NCI-H82 treated with DMSO at 0.1 percent for 48 hours (cell line): ENCODE data around the gene HAPLN1.
"Not testable (repeated sequence)": the region's sequence is repeated elsewhere in the genome, so short reads cannot be mapped to it uniquely, and the experiment has no call there.

Experiments used
- DNase-seq: peaks from one replicate; lab custom pipeline; 2025; ENCODE audit not compliant: unreplicated experiment; lab: John Stamatoyannopoulos, UW

The HAPLN1 gene

DNA sequence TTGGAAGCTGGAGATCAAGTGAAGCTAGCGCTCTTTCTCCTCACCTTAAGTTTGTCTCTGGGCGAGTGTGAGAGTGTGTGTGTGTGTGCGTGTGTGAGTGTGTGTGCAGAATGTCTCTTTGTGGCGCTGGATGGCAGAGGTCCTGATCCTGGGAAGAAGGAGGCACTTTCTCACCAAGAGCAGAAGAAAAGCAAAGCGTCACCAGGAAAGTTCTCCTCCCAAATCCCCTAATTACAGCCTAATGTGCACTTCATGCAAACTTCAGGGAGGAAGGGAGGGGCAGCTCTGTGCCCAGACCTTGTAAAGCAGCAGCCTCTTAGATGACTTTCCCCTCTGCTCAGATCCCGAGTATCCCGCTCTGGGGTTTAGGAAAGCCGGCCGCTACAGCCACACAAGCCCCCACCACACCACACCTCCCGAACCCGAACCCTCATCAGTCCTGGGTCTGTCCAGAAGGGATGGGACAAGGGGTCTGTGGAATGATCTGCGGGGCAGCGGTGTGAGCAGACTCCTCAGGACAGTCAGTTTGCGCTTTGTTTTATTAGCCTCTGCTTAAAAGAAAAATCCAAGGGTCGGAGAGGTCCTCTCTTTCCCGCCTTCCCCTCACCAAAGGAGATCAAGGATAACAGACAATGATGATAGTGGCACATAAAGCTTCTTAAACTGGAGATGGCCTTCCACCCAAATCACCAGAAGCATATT is at the start of gene HAPLN1:
TSS of gene HAPLN1 (minus strand) at position 20 of the 702 bp plus-strand sequence. CDS start 47,332 bp downstream, outside the sequence.
- no peak for DNase-seq

DNA sequence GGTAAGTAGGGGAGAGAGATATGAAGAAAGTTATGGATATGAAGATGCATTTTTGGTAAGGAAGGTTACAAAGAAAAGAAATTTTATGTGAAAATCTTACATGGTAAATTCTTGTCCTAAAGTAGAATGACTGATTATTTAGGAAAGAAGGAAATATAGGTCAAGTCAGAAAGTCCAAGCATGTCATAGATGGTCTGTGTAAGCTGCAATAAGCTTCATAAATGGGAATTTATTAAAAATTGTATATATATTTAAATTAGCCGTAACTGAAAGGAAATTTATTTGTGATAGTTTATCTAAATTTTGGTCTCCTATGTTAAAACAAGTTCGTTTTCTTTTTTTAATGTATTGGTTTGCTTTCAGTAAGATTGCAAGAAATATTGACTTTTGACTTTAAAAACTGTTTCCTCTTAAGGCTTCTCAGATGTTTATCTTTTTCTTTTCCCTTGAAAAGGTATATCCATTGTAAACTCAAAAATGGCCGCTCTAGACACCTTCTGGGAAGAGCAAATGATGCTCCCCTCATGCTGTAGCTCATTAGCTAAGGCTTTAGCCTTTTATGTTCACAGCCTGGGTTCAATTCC is 46.8 kb upstream of the HAPLN1 start:
- DNase-seq: no peak

DNA sequence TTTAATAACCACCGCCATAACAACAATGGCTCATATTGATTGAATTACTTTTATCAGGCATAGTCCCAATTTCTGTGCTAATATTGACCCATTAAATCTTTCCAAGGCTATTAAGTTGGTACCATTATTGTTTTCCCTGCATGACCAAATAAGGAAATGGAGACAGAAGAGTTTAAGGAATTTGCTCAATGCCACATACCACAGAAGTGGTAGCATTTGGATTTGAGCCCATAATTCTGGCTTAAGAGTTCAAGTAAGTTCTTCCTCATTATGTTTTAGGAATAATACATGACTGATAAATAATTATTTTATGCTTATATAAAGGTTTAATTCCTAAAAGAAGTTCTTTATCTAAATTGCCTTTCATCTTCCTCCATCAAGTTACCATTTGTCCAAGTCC is 43.4 kb upstream of the HAPLN1 start:
- no peak for DNase-seq

DNA sequence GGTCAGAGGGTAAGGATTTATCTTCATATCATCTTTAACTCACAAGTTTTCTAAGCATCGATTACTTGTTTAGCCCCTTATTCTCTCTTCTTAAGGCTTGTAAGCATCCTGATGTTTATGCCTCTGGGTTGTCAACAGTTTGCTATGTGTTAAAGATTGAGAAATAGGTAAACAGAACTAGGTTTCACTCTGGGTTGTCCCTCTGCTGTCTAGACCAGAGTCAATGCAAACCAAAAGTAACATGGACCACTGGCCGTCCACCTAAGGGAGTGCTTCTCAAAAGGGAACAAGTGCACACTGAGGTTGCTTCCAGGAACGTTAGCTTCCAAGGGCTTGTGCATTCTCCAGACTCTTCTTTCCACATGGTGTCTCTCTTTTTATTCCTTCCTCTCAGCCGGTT is 39.9 kb upstream of the HAPLN1 start:
- no peak for DNase-seq

DNA sequence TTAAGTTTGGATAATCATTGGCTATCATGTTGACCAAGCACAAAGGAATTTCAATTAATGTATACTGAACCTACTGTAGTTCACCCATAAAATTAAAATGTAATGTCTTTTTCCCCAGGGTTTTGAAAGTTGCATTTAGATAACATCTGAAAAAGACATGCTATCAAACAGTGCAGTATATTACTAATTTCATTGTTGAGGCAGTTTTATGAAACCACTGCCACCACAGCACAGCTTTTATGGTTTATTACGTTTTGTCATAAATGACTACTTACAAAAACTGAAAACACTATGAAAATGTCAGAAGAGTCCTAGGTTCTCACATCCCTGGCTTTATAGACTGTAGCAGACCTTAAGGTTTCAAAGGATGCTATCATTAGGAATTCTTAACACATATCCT is 32.0 kb upstream of the HAPLN1 start:
- DNase-seq: no peak

DNA sequence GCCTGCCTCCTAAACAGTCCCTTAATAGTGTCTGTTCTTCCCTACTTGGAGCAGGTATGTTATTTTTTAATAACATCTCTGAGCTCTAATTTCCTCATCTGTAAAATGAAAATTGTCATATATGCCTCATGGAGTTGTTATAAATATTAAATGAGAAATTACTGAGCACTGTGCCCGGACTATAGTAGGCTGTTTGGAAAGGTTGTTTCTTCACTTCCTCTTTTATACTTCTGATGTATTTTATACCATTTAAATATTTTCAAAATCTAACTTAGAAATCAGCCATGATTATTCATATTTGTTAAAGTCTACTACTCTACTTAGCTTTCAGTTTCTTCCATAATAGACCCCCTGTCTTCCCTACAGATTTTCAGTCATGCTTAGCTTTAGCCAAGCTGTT is 30.5 kb upstream of the HAPLN1 start:
- no peak for DNase-seq

DNA sequence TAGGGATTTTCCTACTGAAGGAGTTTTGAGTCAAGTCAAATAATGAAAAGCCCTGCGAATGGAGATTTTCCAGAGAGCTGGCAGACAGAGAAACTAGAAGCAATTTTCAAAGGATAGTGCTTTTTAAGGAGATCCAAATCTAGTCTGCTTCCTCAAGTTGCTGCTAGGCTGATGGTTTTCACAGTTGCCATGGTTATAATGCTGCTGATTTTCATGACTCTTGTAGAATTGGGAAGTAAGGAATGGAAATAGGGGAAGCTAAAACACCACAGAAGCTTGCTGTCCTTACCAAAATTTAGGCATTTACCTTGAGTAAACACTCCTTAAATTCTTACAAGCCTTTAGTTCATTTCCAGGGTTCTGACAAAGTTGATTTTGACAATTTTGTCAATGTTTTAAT is 30.1 kb upstream of the HAPLN1 start:
- DNase-seq: no peak

DNA sequence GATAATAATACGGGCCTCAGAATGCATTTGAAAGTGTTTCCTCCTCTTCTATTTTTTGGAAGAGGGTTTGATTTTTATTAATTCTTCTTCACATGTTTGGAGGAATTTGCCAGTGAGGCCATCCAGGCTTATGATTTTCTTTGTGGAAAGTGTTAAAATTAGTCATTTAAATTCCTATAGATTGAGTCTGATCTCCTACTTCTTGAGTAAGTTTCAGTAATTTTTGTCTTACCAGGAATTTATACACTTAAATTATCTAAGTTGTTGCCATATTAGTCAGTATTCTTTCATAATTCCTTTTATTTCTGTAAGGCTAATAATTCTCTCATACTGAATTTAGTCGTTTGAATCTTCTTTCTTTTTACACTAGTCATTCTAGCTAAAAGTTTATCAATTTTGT is 25.2 kb upstream of the HAPLN1 start:
- no peak for DNase-seq

DNA sequence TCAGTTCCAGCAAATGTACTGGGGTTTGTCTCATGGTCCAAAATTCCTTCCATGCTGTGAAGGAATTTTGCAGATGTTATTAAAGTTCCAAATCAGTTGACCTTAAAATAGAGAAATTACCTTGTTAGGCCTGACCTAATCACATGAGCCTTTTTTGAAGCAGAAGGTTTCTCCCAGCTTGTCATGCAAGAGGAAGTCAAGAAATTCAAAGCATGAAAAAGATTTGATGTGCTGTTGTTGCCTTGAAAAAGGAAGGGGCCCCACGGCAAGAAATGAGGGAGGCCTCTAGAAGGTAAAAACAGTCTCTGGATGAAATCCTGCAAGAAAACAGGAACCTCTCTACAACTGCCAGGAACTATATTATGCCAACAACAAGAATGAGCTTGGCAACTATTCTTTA is 24.2 kb upstream of the HAPLN1 start:
- no peak for DNase-seq

DNA sequence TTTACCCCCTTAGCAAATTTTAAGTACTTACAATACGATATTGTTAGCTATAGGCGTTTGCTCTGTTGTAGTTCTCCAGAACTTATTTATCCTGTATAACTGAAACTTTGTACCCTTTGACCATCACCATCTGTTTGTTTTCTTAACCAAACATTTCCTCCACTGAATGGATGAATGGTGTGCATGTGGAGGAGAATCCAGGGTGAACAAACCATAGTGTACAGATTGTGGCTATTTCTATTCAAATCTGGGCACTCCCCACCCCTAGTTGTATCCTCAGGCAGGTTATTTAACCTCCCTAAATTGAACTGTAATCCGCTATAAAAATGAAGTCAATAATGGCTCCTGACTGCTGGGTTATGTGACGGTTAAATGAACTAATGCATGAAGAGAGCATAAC is 21.4 kb upstream of the HAPLN1 start:
- DNase-seq: no peak

DNA sequence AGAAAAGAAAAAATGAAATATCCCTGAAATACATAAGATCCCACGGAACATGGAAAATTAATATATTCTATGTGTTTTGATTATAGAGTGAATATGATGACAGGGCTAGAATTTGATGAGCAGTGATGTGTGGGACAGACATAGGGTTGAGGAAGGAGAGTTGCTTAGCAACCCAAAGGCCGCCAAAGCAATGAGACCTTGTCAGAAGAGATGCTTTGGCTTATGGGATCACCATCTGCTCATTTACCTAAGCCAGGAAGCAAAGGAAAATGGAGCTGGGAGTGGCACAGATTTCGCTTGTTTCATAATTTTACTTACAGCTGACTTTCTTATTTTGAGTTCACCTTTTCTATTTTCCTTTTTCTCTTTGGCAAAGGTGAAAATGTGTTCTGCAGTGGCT is 20.9 kb upstream of the HAPLN1 start:
- peak; percentile 30 for DNase-seq

DNA sequence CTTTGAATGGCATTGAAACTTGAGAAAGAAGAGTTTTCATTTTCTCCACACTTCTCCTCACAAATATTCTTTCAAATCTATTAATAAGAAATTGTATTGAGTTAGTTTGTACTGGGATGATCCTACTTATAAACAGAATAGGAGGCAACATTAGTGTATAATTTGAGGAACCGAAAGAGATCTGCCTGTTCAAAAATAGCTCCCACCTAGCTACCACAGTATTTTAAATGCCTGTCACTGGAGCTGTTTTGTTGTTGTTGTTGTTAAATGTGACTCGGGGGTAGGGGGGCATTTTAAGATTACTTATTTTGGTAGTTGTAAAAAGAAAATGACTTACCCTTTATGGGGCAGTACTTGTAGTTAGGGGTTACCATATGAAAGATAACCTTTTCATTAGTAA is 20.1 kb upstream of the HAPLN1 start:
- DNase-seq: no peak

DNA sequence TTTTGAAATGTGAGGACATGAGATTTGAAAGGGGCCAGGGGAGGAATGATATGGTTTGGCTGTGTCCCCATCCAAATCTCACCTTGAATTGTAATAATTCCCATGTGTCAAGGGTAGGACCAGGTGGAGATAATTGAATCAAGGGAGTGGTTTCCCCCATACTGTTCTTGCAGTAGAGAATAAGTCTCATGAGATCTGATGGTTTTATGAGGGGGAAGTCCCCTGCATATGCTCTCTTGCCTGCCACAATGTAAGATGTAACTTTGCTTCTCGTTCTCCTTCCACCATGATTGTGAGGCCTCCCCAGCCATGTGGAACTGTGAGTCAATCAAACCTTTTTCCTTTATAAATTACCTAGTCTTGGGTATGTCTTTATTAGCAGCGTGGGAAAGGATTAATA is 15.5 kb upstream of the HAPLN1 start:
- not testable (repeated sequence) for DNase-seq

DNA sequence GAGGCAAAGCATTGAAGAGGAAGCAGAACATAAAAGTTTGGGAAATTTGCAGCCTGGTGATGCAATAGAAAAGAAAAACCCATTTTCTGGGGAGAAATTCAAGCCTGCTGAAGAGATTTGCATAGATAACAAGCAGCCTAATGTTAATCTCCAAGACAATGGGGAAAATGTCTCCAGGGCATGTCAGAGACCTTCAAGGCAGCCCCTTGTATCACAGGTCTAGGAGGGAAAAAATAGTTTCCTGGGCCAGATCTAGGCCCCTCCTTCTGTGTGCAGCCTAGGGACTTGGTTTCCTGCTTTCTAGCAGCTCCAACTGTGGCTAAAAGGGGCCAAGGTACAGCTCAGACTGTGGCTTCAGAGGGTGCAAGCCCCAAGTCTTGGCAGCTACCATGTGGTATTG is 14.4 kb upstream of the HAPLN1 start:
- DNase-seq: not testable (repeated sequence)

DNA sequence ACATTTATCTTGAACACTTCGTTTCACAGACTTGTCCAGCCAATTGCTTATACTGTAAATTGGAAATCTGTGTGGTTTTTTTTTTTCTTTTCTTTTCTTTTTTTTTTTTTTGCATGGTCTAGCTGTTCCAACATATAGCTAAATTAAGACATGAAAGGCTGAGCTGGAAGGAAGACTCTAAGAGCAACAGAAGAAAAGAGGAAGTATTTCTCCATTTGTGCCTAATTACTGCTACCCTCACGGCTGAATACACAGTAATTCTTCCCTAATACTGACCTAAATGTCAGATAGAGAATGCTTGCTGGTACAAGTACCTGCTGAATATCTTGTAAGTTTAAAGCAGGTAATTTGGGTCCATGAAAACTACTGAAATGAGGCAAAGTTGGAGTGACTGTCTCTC is 11.0 kb upstream of the HAPLN1 start:
- no peak for DNase-seq

DNA sequence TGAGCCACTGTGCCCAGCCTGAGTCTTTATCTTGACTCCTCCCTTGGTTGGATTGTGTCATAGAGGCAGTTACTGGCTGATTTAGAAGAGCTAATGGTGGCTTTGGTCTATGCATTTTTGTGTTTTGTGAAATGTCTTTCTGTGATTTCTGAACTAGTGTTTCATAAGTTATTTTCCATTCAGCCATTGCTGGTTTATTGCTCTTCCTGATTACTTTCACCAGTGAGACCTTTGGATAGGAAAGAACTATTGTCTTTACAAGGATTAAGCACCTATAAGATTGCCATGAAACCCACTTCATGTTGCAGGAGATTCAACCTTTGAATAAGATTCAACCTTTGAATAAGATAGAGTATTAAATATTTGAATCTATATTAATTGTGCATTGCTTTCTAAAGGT is 8.7 kb upstream of the HAPLN1 start:
- no peak for DNase-seq

DNA sequence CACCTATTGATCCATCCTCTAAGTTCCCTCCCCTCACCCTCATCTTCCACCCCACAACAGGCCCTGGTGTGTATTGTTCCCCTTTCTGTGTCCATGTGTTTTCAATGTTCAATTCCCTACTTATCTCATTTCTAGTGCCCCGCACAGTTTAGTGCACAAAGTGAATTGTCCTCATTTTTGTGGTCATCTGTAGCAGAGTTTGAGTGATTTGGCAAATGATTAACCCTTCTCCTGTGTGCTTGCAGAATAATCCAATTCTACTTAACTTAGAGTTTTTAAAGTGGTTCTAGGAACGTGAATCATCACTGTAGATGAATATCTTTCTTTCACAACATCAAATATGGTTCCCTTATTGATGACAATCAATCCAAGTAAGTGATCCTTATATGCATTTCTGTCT is 6.3 kb upstream of the HAPLN1 start:
- DNase-seq: no peak

DNA sequence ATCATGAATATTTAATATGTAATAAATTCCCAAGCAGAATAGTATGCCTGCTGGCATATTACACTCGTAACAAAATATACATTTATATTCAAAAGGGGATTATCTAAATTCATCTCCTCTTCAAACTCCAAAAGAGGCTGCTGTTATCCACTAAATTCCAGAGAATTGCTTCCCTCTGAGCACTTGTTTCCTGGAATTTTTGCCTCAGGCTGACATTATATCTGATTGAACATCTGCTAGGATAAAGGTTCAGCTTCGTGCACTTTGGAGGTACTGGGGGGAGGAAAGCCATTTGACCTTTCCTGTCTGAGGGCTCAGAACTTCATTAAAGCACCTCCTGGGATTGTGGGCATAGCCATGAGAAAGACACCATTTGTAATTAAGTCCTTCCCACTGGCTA is 4.3 kb upstream of the HAPLN1 start:
- DNase-seq: no peak

DNA sequence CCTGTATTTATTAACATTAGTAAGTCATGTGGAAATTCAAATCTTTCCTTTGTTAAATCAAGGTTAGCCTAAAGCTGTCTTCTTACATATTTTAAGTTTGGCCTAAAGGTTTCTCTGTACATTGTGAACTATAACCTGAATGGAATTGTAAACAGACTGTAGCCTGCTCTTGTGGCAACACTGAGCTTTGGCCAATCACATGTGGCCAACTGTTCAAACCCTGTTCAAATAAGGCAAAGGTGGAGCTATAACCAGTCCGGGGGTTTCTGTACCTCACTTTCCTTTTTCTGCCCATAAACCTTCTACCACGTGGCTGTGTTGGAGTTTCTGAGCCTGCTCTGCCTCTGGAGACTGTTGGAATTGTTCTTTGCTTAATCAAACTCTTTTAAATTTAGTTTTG is 3.3 kb upstream of the HAPLN1 start:
- DNase-seq: no peak

DNA sequence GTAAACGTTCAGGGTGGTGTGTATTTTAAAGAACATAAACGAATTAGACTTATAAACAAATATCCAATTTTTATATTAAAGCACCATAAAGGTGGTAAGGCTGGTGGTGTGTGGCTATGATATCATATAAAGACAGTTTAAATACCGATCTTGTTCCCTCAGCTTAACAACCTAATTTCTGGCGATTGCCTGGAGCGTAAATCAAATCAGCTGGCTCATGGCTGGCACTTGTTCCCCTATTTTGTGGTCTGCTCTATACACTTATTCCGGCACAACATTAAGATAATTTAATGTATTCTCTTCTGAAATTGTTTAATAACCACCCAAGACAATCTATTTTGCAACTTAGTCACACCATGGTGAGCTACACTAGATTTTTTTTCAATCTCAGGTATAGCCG is 2.4 kb upstream of the HAPLN1 start:
- no peak for DNase-seq

DNA sequence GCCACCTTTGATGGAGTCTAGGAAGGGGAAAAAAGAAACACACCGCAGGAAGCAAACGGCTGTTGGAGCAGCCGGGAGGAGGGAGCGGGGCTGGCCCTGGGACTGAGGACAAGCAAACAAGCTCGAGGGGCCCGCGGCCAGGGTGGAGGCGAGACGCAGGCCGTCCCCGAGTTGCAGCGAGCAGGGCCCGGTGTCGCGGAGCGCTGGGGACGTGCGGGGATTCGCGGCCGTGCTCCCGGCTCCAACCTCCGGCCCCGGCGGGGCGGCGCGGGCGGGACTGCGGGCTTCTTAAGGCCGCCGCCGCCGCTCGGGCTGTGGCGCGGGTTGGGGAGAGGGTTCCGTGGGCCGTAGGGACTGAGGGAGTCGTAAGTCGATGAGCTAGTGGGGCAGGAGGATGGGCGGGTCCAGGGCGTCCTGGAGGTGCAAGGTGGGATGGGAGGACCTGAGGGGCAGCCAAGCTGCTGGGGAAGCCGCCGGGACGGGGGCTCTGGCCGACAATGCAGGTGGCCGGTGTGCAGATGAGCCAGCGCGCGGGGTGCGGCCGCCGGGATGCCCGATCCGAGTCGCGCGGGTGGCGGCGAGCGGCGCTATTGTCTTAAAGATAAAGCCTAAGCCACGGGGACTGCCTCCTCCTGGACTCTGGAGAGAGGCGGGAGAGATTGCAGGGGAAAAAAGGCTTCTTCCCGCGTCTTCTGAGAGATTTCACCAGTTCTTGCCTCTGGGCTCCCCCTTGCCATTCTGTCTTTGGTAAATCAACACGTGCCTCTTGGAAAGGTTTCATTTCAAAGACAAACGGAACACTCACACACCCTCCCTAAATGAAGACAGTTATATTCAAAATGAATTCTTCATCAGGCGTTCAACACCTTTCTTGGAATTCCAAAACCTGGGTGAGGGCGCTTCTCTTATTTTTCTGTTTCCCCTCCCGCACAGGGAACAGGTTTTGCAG is 1.6 kb upstream of the HAPLN1 start:
- DNase-seq: peak; percentile 81

DNA sequence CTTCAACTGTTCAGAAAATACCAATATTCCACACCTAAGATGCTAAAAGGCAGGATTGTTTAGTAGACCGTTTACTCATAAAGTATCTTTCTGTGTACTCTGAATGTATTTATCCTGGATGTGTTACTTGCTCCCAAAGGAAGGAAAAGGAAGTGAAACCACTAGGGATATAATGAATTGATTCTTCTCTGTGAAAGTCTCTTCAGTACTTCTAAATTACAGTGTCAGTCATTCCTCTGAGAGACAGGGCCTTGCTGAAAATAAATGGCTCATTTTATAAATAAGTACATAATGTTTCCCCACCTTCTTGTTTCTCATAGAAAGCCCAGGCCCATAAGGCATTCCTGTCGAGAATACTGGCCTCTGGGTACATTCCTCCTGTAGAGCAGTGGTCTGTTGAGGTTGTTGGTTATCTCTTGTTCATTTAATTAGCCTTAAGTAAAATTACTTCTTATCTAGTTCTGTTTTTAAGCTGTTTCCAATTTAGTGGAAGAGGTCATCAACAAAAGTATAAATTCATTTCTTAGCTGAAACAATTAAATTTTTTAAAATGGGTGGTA is 1.6 kb downstream of the HAPLN1 start:
- DNase-seq: no peak
